Heart left ventricle (tissue), 16 donors: ENCODE data around the gene TBRG4. TPM values are rescaled to one million over a fixed set of nuclear protein-coding genes. Genes with fewer than 3 reads are reported as not detected.
"Not testable (repeated sequence)": the region's sequence is repeated elsewhere in the genome, so short reads cannot be mapped to it uniquely, and the experiment has no call there.

Experiments
- ATAC-seq, 4 donors: fragments of 200-7000 bp; cut with Tn5 transposase; one replicate each; pipeline ENCODE4 v1.9.1; 2020 to 2022; ENCODE audit warnings: moderate library complexity in 4 of 4, mild to moderate bottlenecking in 3 of 4, moderate number of reproducible peaks in 1 of 4
- DNase-seq, 5 donors: peaks; one replicate each; pipeline ENCODE4 v3.0.0-alpha.2; 2020
- H3K27ac ChIP-seq, 12 donors: fragments of 200-600 bp; sonication (generic) in 4 of 12; one replicate each; pipeline versions ENCODE4 v1.5.0 to v1.8.0; 2016 to 2022; ENCODE audit warnings: mild to moderate bottlenecking in 2 of 12
- H3K27me3 ChIP-seq, 9 donors: fragments of 200-600 bp; sonication (generic) in 2 of 9; one replicate each; pipeline versions ENCODE4 v1.5.1 to v1.8.0; 2016 to 2022; ENCODE audit warnings: mild to moderate bottlenecking in 3 of 9
- H3K36me3 ChIP-seq, 9 donors: fragments of 200-600 bp; sonication (generic) in 2 of 9; one replicate each; pipeline versions ENCODE4 v1.5.0 to v1.8.0; 2018 to 2022; ENCODE audit warnings: mild to moderate bottlenecking in 2 of 9
- H3K4me1 ChIP-seq, 12 donors: fragments of 200-600 bp; sonication (generic) in 4 of 12; one replicate each; pipeline versions ENCODE4 v1.5.0 to v1.8.0; 2016 to 2022; ENCODE audit warnings: mild to moderate bottlenecking in 3 of 12
- H3K4me3 ChIP-seq, 12 donors: fragments of 200-600 bp; sonication (generic) in 4 of 12; one replicate each; pipeline versions ENCODE4 v1.5.0 to v1.8.0; 2017 to 2022; ENCODE audit warnings: mild to moderate bottlenecking in 9 of 12, moderate library complexity in 4 of 12
- H3K9me3 ChIP-seq, 12 donors: fragments of 200-600 bp; sonication (generic) in 4 of 12; one replicate each; pipeline versions ENCODE4 v1.5.0 to v1.8.0; 2016 to 2022; ENCODE audit warnings: mild to moderate bottlenecking in 1 of 12
- POLR2A ChIP-seq, 2 donors: fragments of 450-650 bp; IDR thresholded peaks; one replicate each; pipeline ENCODE4 v1.6.1; 2017; ENCODE audit warnings: antibody characterized with exemption in 2 of 2, mild to moderate bottlenecking in 2 of 2, moderate library complexity in 2 of 2
- WGBS, 4 donors: extraction: QIAGEN DNeasy Blood & Tissue Kit in 2 of 4; methylation state at CpG; one replicate each; pipeline versions ENCODE4 v1.1.5 to v1.1.7; 2013 to 2018; 5-methylcytosine and 5-hydroxymethylcytosine counted together
- intact Hi-C, 10 donors: fragments of 100-400 bp; cut with DNase I; formaldehyde crosslinking; loops; one replicate each; pipeline versions ENCODE4 v1.11.1 to v1.14.2; 2022
- polyA plus RNA-seq, 2 donors: library from polyadenylated mRNA; stranded (reverse); fragments of 200-250 nt; gene quantifications; one replicate each; pipeline ENCODE4 v1.2.3, GENCODE V29; 2013
- total RNA-seq, 9 donors: library from RNA; depleted of rRNA in 2 of 9; stranded (reverse); fragments of >200 nt in 2 of 9; fragmentation: NEBNext Ultra II Directional in 3 of 9; extraction: Animal tissue kit (Norgen Biotek cat#: 25700) in 3 of 9; gene quantifications; one replicate each; pipeline versions ENCODE4 v1.1.0 to v1.2.4, GENCODE V29; 2016 to 2023
- TF ChIP-seq, protein P1 (sequence below), 12 donors: fragments of 200-600 bp; sonication (generic) in 4 of 12; IDR thresholded peaks; one replicate each; pipeline versions ENCODE4 v1.5.0 to v1.8.0; 2018 to 2022; ENCODE audit warnings: antibody characterized with exemption in 12 of 12, mild to moderate bottlenecking in 5 of 12
- donor health status: ischemic (EF 13 %, LVEDD 7.1; RV severe dilation, severe dysfunction).
- donor health status: healthy with polysubstance abuse.
- donor health status: DM: no; HTN: yes; CAD: no.
- donor health status: DM: no; HTN: no; CAD: no.
- donor health status: ischemic (EF 25% LVEDD 6.9; RV normal size, moderate dysfunction).
- donor health status: ischemic (EF 25% LVEDD 5.7; RV mildly dilated, moderate dysfunction).
- donor health status: healthy.
- donor health status: DM: yes; HTN: yes; CAD: no.
- donor health status: ischemic (EF 35%, LVEDD 5.7; RV mildly dilated, moderate dysfunction).
- donor health status: nonischemic (EF 11% LVEDD 7.7; RV severe dilation, severe dysfunction).
- donor health status: DM: yes; HTN: yes; CAD: no.
- donor health status: PGD.
- donor health status: ischemic (EF 29% LVEDD 5.4; RV normal size, mild dysfunction).
- donor health status: nonischemic (EF 23%, LVEDD 6.1; RV moderate dilation, normal function).

The TBRG4 gene
- total and polyA plus RNA-seq, 11 donors, result 58.0 to 125 (median 61.5) TPM

DNA sequence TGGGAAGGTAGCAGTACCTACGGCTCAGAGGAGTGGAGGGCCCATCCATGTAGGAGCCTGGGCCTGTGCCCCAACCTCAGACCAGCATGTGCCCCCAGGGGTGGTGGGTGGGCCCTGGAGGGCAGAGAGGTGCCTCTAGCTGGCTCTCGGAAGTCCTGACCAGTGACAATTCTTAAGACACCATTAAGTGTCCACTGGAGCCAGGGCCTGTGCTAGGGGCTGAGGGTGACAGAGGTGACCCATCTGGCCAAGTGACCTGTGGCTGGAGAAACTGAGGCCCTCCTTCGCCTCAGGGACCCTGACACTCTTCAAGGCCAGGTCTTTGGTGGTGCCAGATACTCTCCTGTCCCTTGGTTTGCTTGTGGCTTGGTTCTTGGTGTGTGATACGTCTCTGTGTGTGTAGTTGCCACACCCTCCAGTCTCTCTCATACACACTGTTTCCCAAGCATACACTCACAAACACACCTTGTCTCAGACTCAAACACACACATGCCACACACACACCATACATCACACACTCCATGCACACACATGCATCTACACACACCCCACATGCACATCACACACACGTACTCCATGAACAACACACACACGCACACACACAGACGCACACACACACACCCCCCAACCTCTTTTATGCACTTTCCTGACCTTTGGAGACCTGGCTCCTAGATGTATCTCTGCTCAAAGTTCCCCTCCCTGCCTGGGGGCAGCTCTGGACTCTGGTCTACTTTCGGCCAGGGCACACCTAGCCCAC, 45.2 kb upstream of the TBRG4 start:
- Histone ChIP-seq H3K4me1 (peaks cover 0 to 20% (median 4%) of the 10 kb centered on the region in 12 donors), H3K36me3 (no peaks in the 10 kb centered on the region), H3K4me3 (peak overlapping the region in 9 of 12 donors; percentile 53 to 75 (median 70)), H3K27ac (peak overlapping the region in 5 of 12 donors; percentile 19 to 93 (median 86)), H3K27me3 (peaks cover 0 to 18% (median 9%) of the 10 kb centered on the region in 9 donors), H3K9me3 (no peaks in the 10 kb centered on the region)
- TF ChIP-seq POLR2A (IDR thresholded peaks at IDR 0.05), result no peak
- TF ChIP-seq, protein P1, sequence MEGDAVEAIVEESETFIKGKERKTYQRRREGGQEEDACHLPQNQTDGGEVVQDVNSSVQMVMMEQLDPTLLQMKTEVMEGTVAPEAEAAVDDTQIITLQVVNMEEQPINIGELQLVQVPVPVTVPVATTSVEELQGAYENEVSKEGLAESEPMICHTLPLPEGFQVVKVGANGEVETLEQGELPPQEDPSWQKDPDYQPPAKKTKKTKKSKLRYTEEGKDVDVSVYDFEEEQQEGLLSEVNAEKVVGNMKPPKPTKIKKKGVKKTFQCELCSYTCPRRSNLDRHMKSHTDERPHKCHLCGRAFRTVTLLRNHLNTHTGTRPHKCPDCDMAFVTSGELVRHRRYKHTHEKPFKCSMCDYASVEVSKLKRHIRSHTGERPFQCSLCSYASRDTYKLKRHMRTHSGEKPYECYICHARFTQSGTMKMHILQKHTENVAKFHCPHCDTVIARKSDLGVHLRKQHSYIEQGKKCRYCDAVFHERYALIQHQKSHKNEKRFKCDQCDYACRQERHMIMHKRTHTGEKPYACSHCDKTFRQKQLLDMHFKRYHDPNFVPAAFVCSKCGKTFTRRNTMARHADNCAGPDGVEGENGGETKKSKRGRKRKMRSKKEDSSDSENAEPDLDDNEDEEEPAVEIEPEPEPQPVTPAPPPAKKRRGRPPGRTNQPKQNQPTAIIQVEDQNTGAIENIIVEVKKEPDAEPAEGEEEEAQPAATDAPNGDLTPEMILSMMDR (IDR thresholded peaks at IDR 0.05), result no peak
- DNase-seq, result peak in 1 of 5 donors; percentile 23
- ATAC-seq, result no peak
- intact Hi-C loops, result loop anchor here in 8 of 10 donors (2.0 to 10.0 kb wide), 9 partner anchors 56 to 708 kb away; no protein-coding TSS in a partner anchor
- 75 to 89% (median 88%) methylated on average over 8 of the region's 8 CpGs for WGBS, 4 donors

DNA sequence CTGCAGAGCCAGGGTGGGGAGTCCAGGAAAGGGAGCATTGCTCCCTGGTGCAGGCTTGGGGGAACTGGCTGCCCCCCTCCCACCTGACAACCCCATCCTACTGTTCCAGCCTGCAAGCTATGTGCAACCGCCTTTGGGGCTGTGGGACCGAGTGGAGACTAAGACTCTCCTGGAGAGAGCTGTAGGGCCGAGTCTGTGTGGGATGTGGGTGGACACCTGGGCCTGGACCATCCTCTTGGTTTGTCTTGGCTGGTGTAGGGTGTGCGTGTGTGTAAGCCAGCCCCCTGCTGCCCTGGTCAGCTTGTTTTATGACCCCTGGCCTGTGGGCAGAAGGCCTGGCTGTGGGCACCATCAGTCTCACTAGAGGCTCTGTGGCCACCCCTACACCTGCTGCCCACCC, 44.4 kb upstream of the TBRG4 start:
- Histone ChIP-seq H3K27me3 (peaks cover 0 to 18% (median 9%) of the 10 kb centered on the region in 9 donors), H3K4me3 (no peak overlapping the region), H3K9me3 (no peaks in the 10 kb centered on the region), H3K27ac (no peak overlapping the region), H3K36me3 (no peaks in the 10 kb centered on the region), H3K4me1 (peaks cover 0 to 13% (median 4%) of the 10 kb centered on the region in 12 donors)
- peak in 1 of 5 donors; percentile 24 for DNase-seq
- intact Hi-C loops, result loop anchor here (1.0 to 10.0 kb wide), 14 partner anchors 56 to 709 kb away; no protein-coding TSS in a partner anchor
- no peak for ATAC-seq
- 82 to 95% (median 92%) methylated on average over 3 to 4 of the region's 4 CpGs for WGBS, 4 donors
- TF ChIP-seq, protein P1 (IDR thresholded peaks at IDR 0.05), result no peak
- TF ChIP-seq POLR2A (IDR thresholded peaks at IDR 0.05), result no peak

DNA sequence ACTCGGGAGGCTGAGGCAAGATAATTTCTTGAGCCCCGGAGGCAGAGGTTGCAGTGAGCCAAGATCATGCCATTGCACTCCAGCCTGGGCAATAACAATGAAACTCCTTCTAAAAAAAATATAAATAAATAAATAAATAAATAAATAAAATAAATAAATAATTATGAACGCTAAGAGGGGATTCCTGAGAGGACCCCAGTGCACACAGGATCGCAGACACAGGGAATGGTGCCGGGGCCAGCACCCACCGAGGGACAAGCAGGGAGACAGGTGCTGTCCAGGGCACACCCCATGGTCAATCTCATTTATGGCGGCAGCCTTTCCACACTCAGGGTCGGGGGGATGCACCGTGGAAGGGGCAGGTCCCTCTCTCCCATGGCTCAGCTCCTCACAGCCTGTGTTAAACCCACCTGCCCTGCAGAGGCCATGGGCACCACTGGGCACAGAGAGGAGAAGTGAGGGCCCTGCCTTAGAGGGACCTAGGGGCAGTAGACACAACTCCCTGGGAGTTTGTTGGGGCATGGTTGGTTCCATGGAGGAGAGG, 43.9 kb upstream of the TBRG4 start:
- H3K27me3 ChIP-seq, result peaks cover 0 to 18% (median 9%) of the 10 kb centered on the region in 9 donors
- H3K4me1 ChIP-seq, result peaks cover 0 to 11% (median 4%) of the 10 kb centered on the region in 12 donors
- intact Hi-C loops, result loop anchor here (1.0 to 10.0 kb wide), 13 partner anchors 57 to 709 kb away; no protein-coding TSS in a partner anchor
- no peak overlapping the region for H3K4me3 ChIP-seq
- TF ChIP-seq, protein P1 (IDR thresholded peaks at IDR 0.05), result no peak
- no peak for TF ChIP-seq POLR2A (IDR thresholded peaks at IDR 0.05)
- no peak for ATAC-seq
- H3K9me3 ChIP-seq, result no peaks in the 10 kb centered on the region
- H3K27ac ChIP-seq, result no peak overlapping the region
- peak in 1 of 5 donors; percentile 18 for DNase-seq
- WGBS, 4 donors, result 90 to 96% (median 94%) methylated on average over 9 of the region's 9 CpGs
- H3K36me3 ChIP-seq, result no peaks in the 10 kb centered on the region

DNA sequence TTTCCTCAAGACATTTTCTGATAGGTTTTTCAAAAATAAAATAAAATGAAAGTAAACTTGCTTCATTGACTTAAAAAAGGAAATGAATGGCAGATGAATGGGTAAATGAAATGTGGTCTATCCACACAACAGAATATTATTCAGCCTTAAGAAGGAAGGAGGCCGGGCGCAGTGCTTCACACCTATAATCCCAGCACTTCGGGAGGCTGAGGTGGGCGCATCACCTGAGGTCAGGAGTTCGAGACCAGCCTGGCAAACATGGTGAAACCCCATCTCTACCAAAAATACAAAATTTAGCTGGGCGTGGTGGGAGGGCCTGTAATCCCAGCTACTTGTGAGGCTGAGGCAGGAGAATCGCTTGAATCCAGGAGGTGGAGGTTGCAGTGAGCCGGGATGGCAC, 42.4 kb upstream of the TBRG4 start:
- peak in 1 of 5 donors; percentile 17 for DNase-seq
- H3K27ac ChIP-seq, H3K4me3 ChIP-seq, ATAC-seq, H3K36me3 ChIP-seq, H3K9me3 ChIP-seq, H3K4me1 ChIP-seq: not testable (repeated sequence)
- H3K27me3 ChIP-seq, result peaks cover 0 to 15% (median 9%) of the 10 kb centered on the region in 9 donors
- WGBS, 4 donors, result 88 to 93% (median 90%) methylated on average over 8 of the region's 8 CpGs
- intact Hi-C loops, result loop anchor here in 9 of 10 donors (1.0 to 10.0 kb wide), 9 partner anchors 106 to 711 kb away; no protein-coding TSS in a partner anchor
